ENCODE data around the gene CHTF8. TPM values are rescaled to one million over a fixed set of nuclear protein-coding genes. Genes with fewer than 3 reads are reported as not detected.
A peak's percentile ranks its signal among the peaks of the same experiment; 100 is the strongest.

The CHTF8 gene, protein sequence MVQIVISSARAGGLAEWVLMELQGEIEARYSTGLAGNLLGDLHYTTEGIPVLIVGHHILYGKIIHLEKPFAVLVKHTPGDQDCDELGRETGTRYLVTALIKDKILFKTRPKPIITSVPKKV
- polyA plus RNA-seq (2013) = 79.4 TPM

DNA sequence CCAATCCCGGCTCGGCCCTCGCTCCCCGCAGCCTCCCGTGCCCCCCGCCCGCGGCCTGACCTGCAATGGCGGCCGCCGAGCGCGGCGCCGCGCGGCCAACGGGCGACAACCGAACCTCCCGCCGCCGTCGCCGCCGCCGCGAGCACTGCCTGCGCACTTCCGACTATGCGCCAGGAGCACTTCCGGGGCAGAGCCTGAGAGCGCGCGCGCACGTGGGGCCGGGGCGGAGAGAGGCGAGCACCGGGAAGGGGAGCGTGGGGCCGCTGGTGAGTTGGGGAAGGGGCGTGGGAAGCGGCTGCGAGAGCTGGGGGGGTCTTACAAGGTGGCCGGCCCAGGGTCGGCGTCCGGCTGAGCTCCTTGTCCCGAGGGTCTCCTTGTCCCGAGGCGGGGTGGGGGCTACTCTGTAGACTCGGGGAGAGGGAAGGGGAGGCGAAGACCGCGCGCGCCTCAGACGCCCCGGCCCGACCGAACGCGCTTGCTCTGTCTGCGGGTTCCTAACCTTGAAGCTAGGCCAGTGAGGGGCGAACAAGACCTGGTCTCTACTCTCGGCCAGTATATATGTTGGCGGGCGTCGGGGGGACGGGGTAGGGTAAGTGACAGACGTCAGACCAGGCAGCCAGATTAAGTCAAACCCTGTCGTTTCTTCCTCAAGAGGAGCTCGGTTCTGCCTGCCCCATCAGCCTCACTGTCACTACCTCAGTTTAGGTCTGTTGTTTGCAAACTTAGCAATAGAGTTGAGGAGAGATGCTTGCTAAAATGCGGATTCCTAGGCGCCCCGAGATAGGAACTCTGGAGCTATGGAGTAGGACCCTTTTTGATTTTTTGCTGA, at the start of gene CHTF8, which contains the start of gene UTP4:
TSS of gene CHTF8 (minus strand) at position 165 of the 829 bp plus-strand sequence. CDS start 11,130 bp downstream, outside the sequence.
TSS of gene UTP4 (plus strand) at position 226 of the 829 bp plus-strand sequence. CDS start 811 bp downstream, outside the sequence.
- H3K4me1 ChIP-seq (ENCODE audit: control extremely low read depth in 1 of 4, control insufficient read depth in 4 of 4, insufficient read depth in 4 of 4, low read length in 3 of 4) = peaks cover 5 to 29% (median 14%) of the 10 kb centered on the region in 4 experiments
- ChIA-PET CTCF (interaction anchor here (0.6 to 1.7 kb wide), 4 partner anchors 8 to 289 kb away, joined by 3 to 9 read pairs (median 4); no protein-coding TSS in a partner anchor), POLR2A (interaction anchor here (0.6 kb wide), 1 partner anchor 9 kb away, joined by 3 read pairs; no protein-coding TSS in a partner anchor)
- WGBS (ENCODE audit: insufficient coverage) = under 1% methylated on average over 21 of the region's 78 CpGs
- DNase-seq = peak; percentile 86 to 93 (median 89)
- no peaks in the 10 kb centered on the region for H3K9me3 ChIP-seq (ENCODE audit: control extremely low read depth in 1 of 5, control insufficient read depth in 4 of 5, insufficient read depth in 2 of 5, low read depth in 1 of 5, low read length in 4 of 5)
- no peaks in the 10 kb centered on the region for H3K27me3 ChIP-seq (replicated peaks in 2 of 5; ENCODE audit: control insufficient read depth in 4 of 5, insufficient read depth in 5 of 5, low read length in 4 of 5)
- peak within 1 kb of the TSS; percentile 66 to 93 for H3K27ac ChIP-seq (ENCODE audit: insufficient read depth in 1 of 2, low read depth in 1 of 2, low read length in 2 of 2, poor library complexity in 1 of 2, severe bottlenecking in 2 of 2)
- peak within 1 kb of the TSS; percentile 91 to 99 (median 97) for H3K4me3 ChIP-seq (ENCODE audit: control insufficient read depth in 1 of 7, extremely low read depth in 1 of 7, insufficient read depth in 4 of 7, low read depth in 2 of 7, low read length in 6 of 7)
- H3K36me3 ChIP-seq (ENCODE audit: control insufficient read depth in 4 of 4, insufficient read depth in 4 of 4, low read length in 3 of 4) = peaks cover 8 to 39% (median 13%) of the 10 kb centered on the region in 4 experiments

DNA sequence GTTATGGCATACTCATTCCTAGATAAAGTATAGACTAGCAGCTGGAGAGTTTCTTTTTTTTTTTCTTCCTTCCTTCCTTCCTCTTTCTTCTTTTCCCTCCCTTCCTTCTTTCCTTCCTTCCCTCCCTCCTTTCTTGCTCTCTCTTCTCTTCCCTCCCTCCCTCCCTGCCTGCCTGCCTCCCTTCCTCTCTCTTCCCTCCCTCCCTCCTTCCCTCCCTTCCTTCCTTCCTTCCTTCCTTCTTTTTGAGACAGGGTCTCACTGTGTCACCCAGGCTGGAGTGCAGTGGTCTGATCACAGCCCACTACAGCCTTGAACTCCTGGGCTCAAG, 47.6 kb upstream of the CHTF8 start:
- Histone ChIP-seq H3K27ac (ENCODE audit: insufficient read depth in 1 of 2, low read depth in 1 of 2, low read length in 2 of 2, poor library complexity in 1 of 2, severe bottlenecking in 2 of 2) (no peak overlapping the region), H3K4me3 (ENCODE audit: control insufficient read depth in 1 of 7, extremely low read depth in 1 of 7, insufficient read depth in 4 of 7, low read depth in 2 of 7, low read length in 6 of 7) (no peak overlapping the region), H3K4me1 (ENCODE audit: control extremely low read depth in 1 of 4, control insufficient read depth in 4 of 4, insufficient read depth in 4 of 4, low read length in 3 of 4) (peaks cover 0 to 9% (median 4%) of the 10 kb centered on the region in 4 experiments), H3K9me3 (ENCODE audit: control extremely low read depth in 1 of 5, control insufficient read depth in 4 of 5, insufficient read depth in 2 of 5, low read depth in 1 of 5, low read length in 4 of 5) (no peaks in the 10 kb centered on the region), H3K36me3 (ENCODE audit: control insufficient read depth in 4 of 4, insufficient read depth in 4 of 4, low read length in 3 of 4) (peaks cover 0 to 2% (median 0%) of the 10 kb centered on the region in 4 experiments), H3K27me3 (replicated peaks in 2 of 5; ENCODE audit: control insufficient read depth in 4 of 5, insufficient read depth in 5 of 5, low read length in 4 of 5) (peaks cover 0 to 10% (median 0%) of the 10 kb centered on the region in 5 experiments)
- CTCF ChIA-PET = interaction anchor here (0.7 to 1.5 kb wide), 3 partner anchors 24 to 106 kb away, joined by 3 to 6 read pairs (median 3); no protein-coding TSS in a partner anchor
- POLR2A ChIA-PET = no interaction called here
- DNase-seq = no peak

GRCh38 chr16:69179328-69180010, 47.1 kb upstream of the CHTF8 start:
- Histone ChIP-seq H3K9me3 (ENCODE audit: control extremely low read depth in 1 of 5, control insufficient read depth in 4 of 5, insufficient read depth in 2 of 5, low read depth in 1 of 5, low read length in 4 of 5) (no peaks in the 10 kb centered on the region), H3K4me1 (ENCODE audit: control extremely low read depth in 1 of 4, control insufficient read depth in 4 of 4, insufficient read depth in 4 of 4, low read length in 3 of 4) (peaks cover 0 to 9% (median 4%) of the 10 kb centered on the region in 4 experiments), H3K27me3 (replicated peaks in 2 of 5; ENCODE audit: control insufficient read depth in 4 of 5, insufficient read depth in 5 of 5, low read length in 4 of 5) (peaks cover 0 to 10% (median 0%) of the 10 kb centered on the region in 5 experiments), H3K4me3 (ENCODE audit: control insufficient read depth in 1 of 7, extremely low read depth in 1 of 7, insufficient read depth in 4 of 7, low read depth in 2 of 7, low read length in 6 of 7) (no peak overlapping the region), H3K36me3 (ENCODE audit: control insufficient read depth in 4 of 4, insufficient read depth in 4 of 4, low read length in 3 of 4) (peaks cover 0 to 2% (median 0%) of the 10 kb centered on the region in 4 experiments), H3K27ac (ENCODE audit: insufficient read depth in 1 of 2, low read depth in 1 of 2, low read length in 2 of 2, poor library complexity in 1 of 2, severe bottlenecking in 2 of 2) (no peak overlapping the region)
- CTCF ChIA-PET = interaction anchor here (0.7 to 1.5 kb wide), 3 partner anchors 24 to 107 kb away, joined by 3 to 6 read pairs (median 3); no protein-coding TSS in a partner anchor
- DNase-seq = peak in 2 of 3 donors; percentile 53 to 76
- WGBS (ENCODE audit: insufficient coverage) = 12% methylated on average over 6 of the region's 6 CpGs
- POLR2A ChIA-PET = interaction anchor here (0.6 kb wide), 1 partner anchor 879 kb away, joined by 3 read pairs; no protein-coding TSS in a partner anchor

DNA sequence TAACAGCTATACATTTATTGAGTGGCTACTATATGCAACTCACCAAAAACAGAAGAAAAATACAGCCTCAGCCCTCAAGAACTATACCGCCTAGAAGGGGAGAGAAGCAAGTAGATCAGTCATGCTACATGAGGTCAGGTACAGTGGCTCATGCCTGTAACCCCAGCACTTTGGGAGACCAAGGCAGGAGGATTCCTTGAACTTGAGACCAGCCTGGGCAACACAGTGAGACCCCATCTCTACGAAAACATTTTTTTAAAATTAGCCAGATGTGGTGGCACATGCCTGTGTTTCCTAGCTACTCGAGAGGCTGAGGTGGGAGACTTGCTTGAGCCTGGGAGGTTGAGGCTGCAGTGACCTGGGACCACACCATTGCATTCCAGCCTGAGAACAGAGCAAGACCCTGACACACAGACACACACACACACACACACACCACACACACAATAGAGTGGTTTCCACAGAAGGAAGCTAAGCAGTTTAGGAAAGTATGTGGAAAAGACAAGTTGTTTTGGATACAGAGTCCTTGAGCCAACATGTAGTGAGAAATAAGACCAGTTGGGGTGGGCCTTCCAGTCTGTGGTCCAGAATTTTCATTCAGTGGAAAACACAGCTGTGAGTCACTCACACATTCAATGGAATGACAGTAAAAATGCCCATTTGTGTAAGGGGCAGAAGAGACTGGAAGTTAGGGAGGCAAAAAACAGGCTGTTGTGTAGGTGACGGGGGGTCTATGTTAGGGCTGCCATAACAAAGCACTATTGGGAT, 43.8 kb upstream of the CHTF8 start:
- DNase-seq = no peak
- H3K36me3 ChIP-seq (ENCODE audit: control insufficient read depth in 4 of 4, insufficient read depth in 4 of 4, low read length in 3 of 4) = peaks cover 0 to 5% (median 0%) of the 10 kb centered on the region in 4 experiments
- H3K4me3 ChIP-seq (ENCODE audit: control insufficient read depth in 1 of 7, extremely low read depth in 1 of 7, insufficient read depth in 4 of 7, low read depth in 2 of 7, low read length in 6 of 7) = no peak overlapping the region
- no peaks in the 10 kb centered on the region for H3K9me3 ChIP-seq (ENCODE audit: control extremely low read depth in 1 of 5, control insufficient read depth in 4 of 5, insufficient read depth in 2 of 5, low read depth in 1 of 5, low read length in 4 of 5)
- CTCF ChIA-PET = no interaction called here
- no peak overlapping the region for H3K27ac ChIP-seq (ENCODE audit: insufficient read depth in 1 of 2, low read depth in 1 of 2, low read length in 2 of 2, poor library complexity in 1 of 2, severe bottlenecking in 2 of 2)
- peaks cover 0 to 10% (median 0%) of the 10 kb centered on the region in 5 experiments for H3K27me3 ChIP-seq (replicated peaks in 2 of 5; ENCODE audit: control insufficient read depth in 4 of 5, insufficient read depth in 5 of 5, low read length in 4 of 5)
- POLR2A ChIA-PET = no interaction called here
- 93% methylated on average over 3 of the region's 4 CpGs for WGBS (ENCODE audit: insufficient coverage)
- peaks cover 0 to 14% (median 4%) of the 10 kb centered on the region in 4 experiments for H3K4me1 ChIP-seq (ENCODE audit: control extremely low read depth in 1 of 4, control insufficient read depth in 4 of 4, insufficient read depth in 4 of 4, low read length in 3 of 4)

- ChIA-PET CTCF (interaction anchor here (2.3 kb wide), 1 partner anchor 114 kb away, joined by 7 read pairs; no protein-coding TSS in a partner anchor), POLR2A (interaction anchor here (0.7 kb wide), 1 partner anchor 144 kb away, joined by 3 read pairs; no protein-coding TSS in a partner anchor)
- WGBS (ENCODE audit: insufficient coverage) = 48% methylated on average over 5 of the region's 6 CpGs
- DNase-seq = peak in 2 of 3 donors; percentile 48 to 65
- no peak overlapping the region for H3K27ac ChIP-seq (ENCODE audit: insufficient read depth in 1 of 2, low read depth in 1 of 2, low read length in 2 of 2, poor library complexity in 1 of 2, severe bottlenecking in 2 of 2)
- peaks cover 0 to 14% (median under 1%) of the 10 kb centered on the region in 4 experiments for H3K4me1 ChIP-seq (ENCODE audit: control extremely low read depth in 1 of 4, control insufficient read depth in 4 of 4, insufficient read depth in 4 of 4, low read length in 3 of 4)
- H3K27me3 ChIP-seq (replicated peaks in 2 of 5; ENCODE audit: control insufficient read depth in 4 of 5, insufficient read depth in 5 of 5, low read length in 4 of 5) = peaks cover 0 to 10% (median 0%) of the 10 kb centered on the region in 5 experiments
- no peaks in the 10 kb centered on the region for H3K9me3 ChIP-seq (ENCODE audit: control extremely low read depth in 1 of 5, control insufficient read depth in 4 of 5, insufficient read depth in 2 of 5, low read depth in 1 of 5, low read length in 4 of 5)
- H3K4me3 ChIP-seq (ENCODE audit: control insufficient read depth in 1 of 7, extremely low read depth in 1 of 7, insufficient read depth in 4 of 7, low read depth in 2 of 7, low read length in 6 of 7) = no peak overlapping the region
- peaks cover 5 to 38% (median 22%) of the 10 kb centered on the region in 4 experiments for H3K36me3 ChIP-seq (ENCODE audit: control insufficient read depth in 4 of 4, insufficient read depth in 4 of 4, low read length in 3 of 4)
Observed at GRCh38 chr16:69171325-69172084, 39.1 kb upstream of the CHTF8 start.

Measured in common myeloid progenitor, CD34-positive (primary cell).